Endothelial cell of umbilical vein (primary cell): ENCODE measurements around the gene ITGA8. TPM values are rescaled to one million over a fixed set of nuclear protein-coding genes. Genes with fewer than 3 reads are reported as not detected.

Experiments used
- BruUV-seq: library from RNA; stranded (reverse); fragments of 400-500 nt; replicated peaks from 2 replicates; lab custom pipeline; 2021; lab: Mats Ljungman, UMichigan
- CTCF ChIA-PET: fragments of 300-600, 350-600 bp; sonication (Branson Sonifier 250); formaldehyde crosslinking; loops from one replicate; lab custom pipeline; 2021; ENCODE audit warnings: antibody characterized with exemption, inconsistent platforms; lab: Charles Lee
- POLR2A ChIA-PET: fragments of 300-600, 350-600 bp; sonication (Branson Sonifier 250); formaldehyde crosslinking; loops from one replicate; lab custom pipeline; 2021; ENCODE audit warnings: antibody characterized with exemption, inconsistent platforms; lab: Charles Lee
- DNase-seq: peaks from one replicate; pipeline ENCODE4 v3.0.0-alpha.2; 2011; ENCODE audit warnings: low read depth, low spot score
- FAIRE-seq: peaks from 2 replicates; lab custom pipeline; 2011; peaks lifted over from hg19 to GRCh38; lab: Jason Lieb, UNC
- H2AFZ ChIP-seq: 2 replicates; pipeline ENCODE4 v1.6.0; 2012; ENCODE audit warnings: low read depth, low read length, control low read depth, inconsistent platforms
- H3K27ac ChIP-seq: 2 replicates; pipeline ENCODE4 v1.5.1; 2011; ENCODE audit warnings: low read depth, mild to moderate bottlenecking, control low read depth, low read length, moderate library complexity; ENCODE audit not compliant: insufficient read depth
- H3K27me3 ChIP-seq, 2 experiments: 2 replicates each; pipeline versions ENCODE4 v1.6.0 to v1.6.1; 2011; ENCODE audit warnings: low read length in 2 of 2, mixed read lengths in 1 of 2; ENCODE audit not compliant: control insufficient read depth in 2 of 2, insufficient read depth in 2 of 2
- H3K36me3 ChIP-seq, 2 experiments: 2 replicates in 1 of 2; 3 replicates in 1 of 2; pipeline ENCODE4 v1.5.1; 2011; ENCODE audit warnings: low read length in 2 of 2, mild to moderate bottlenecking in 1 of 2, moderate library complexity in 1 of 2; ENCODE audit not compliant: control insufficient read depth in 2 of 2, insufficient read depth in 2 of 2; ENCODE audit errors: extremely low read depth in 1 of 2
- H3K4me1 ChIP-seq: 3 replicates; pipeline ENCODE4 v1.5.1; 2011; ENCODE audit warnings: mild to moderate bottlenecking, low read length; ENCODE audit not compliant: control insufficient read depth, insufficient read depth; ENCODE audit errors: extremely low read depth
- H3K4me2 ChIP-seq: 2 replicates; pipeline ENCODE4 v1.6.1; 2011; ENCODE audit warnings: low read length, control low read depth, mixed read lengths; ENCODE audit not compliant: insufficient read depth
- H3K4me3 ChIP-seq, 3 experiments: fragments of 200-600 bp in 1 of 3; sonication (generic), shearing (Covaris generic) in 1 of 3; replicated peaks in 1 of 3; 2 replicates each; pipeline ENCODE4 v1.5.1; 2011 to 2016; ENCODE audit warnings: control low read depth in 3 of 3, low read length in 3 of 3, mild to moderate bottlenecking in 2 of 3, inconsistent platforms in 1 of 3, low read depth in 1 of 3, moderate library complexity in 1 of 3; ENCODE audit not compliant: insufficient read depth in 1 of 3
- H3K79me2 ChIP-seq: 2 replicates; pipeline ENCODE4 v1.6.0; 2012; ENCODE audit warnings: low read length, inconsistent platforms; ENCODE audit not compliant: control insufficient read depth, insufficient read depth
- H3K9ac ChIP-seq: replicated peaks from 2 replicates; pipeline ENCODE3; 2011; ENCODE audit warnings: low read length, control low read depth; ENCODE audit not compliant: insufficient read depth; ENCODE audit errors: extremely low read depth
- H3K9me1 ChIP-seq: replicated peaks from 3 replicates; pipeline ENCODE4 v1.6.0; 2011; ENCODE audit warnings: mild to moderate bottlenecking, low read length; ENCODE audit not compliant: control insufficient read depth, insufficient read depth; ENCODE audit errors: extremely low read depth
- H3K9me3 ChIP-seq: replicated peaks from 2 replicates; pipeline ENCODE4 v1.5.1; 2012; ENCODE audit warnings: low read length, inconsistent platforms; ENCODE audit not compliant: control insufficient read depth, insufficient read depth
- H4K20me1 ChIP-seq: replicated peaks from 2 replicates; pipeline ENCODE3; 2011; ENCODE audit warnings: mild to moderate bottlenecking, low read length; ENCODE audit not compliant: control insufficient read depth, insufficient read depth; ENCODE audit errors: extremely low read depth
- EZH2 ChIP-seq: IDR thresholded peaks from 2 replicates; pipeline ENCODE4 v1.6.1; 2012; ENCODE audit warnings: borderline replicate concordance, low read depth, mild to moderate bottlenecking, moderate library complexity, low read length, inconsistent platforms; ENCODE audit not compliant: severe bottlenecking
- FOS ChIP-seq: IDR thresholded peaks from 2 replicates; pipeline ENCODE4 v1.6.1; 2011; ENCODE audit warnings: mild to moderate bottlenecking, low read length, moderate library complexity, borderline replicate concordance; ENCODE audit not compliant: insufficient read depth
- GATA2 ChIP-seq: IDR thresholded peaks from 2 replicates; pipeline ENCODE4 v1.7.0; 2011; ENCODE audit warnings: low read depth, mild to moderate bottlenecking, moderate library complexity, mixed read lengths, low read length; ENCODE audit not compliant: insufficient read length, insufficient read depth
- JUN ChIP-seq: IDR thresholded peaks from 2 replicates; pipeline ENCODE4 v1.6.1; 2011; ENCODE audit warnings: borderline replicate concordance, low read depth; ENCODE audit not compliant: insufficient read length, insufficient read depth
- MYC ChIP-seq: IDR thresholded peaks from one replicate; pipeline ENCODE4 v1.6.1; 2011; ENCODE audit warnings: mild to moderate bottlenecking, low read depth, low read length
- POLR2A ChIP-seq: IDR thresholded peaks from 2 replicates; pipeline ENCODE4 v1.6.1; 2012; ENCODE audit warnings: low read depth, mild to moderate bottlenecking, control low read depth, low read length
- POLR2AphosphoS5 ChIP-seq: IDR thresholded peaks from 2 replicates; pipeline ENCODE4 v1.6.1; 2012; ENCODE audit warnings: low read depth, mild to moderate bottlenecking, control low read depth, low read length, moderate library complexity; ENCODE audit not compliant: insufficient read depth
- dilution Hi-C: fragments of 300-500 bp; cut with MboI; formaldehyde crosslinking; loops from one replicate; pipeline ENCODE4 v1.15.0; 2019; ENCODE audit warnings: low sequenced_read_pairs; ENCODE audit not compliant: extremely low pct_ligation_motif_present
- intact Hi-C: fragments of 100-400 bp; cut with micrococcal nuclease; formaldehyde crosslinking; loops from one replicate; pipeline ENCODE4 v1.10.0; 2022
- polyA plus RNA-seq, 4 experiments: library from polyadenylated mRNA; depleted of rRNA in 3 of 4; stranded (reverse) in 3 of 4; unstranded in 1 of 4; fragments of >200 nt; gene quantifications; 2 replicates each; pipeline versions ENCODE4 v1.2.1 to v1.2.3, GENCODE V29; 2011 to 2012; ENCODE audit warnings: missing spikeins in 1 of 4
- total RNA-seq: library from RNA; stranded (reverse); gene quantifications from 2 replicates; pipeline ENCODE4 v1.2.3, GENCODE V29; 2021
- TF ChIP-seq, protein P1 (sequence below): IDR thresholded peaks from 2 replicates; pipeline ENCODE4 v1.6.1; 2011; ENCODE audit not compliant: insufficient read depth, insufficient read length
- TF ChIP-seq, protein P2 (sequence below), 2 donors: IDR thresholded peaks; 1 replicate in 1 of 2; 2 replicates in 1 of 2; pipeline ENCODE4 v1.5.1; 2011; ENCODE audit warnings: low read length in 2 of 2, mild to moderate bottlenecking in 2 of 2, moderate library complexity in 2 of 2, control low read depth in 1 of 2, inconsistent platforms in 1 of 2, low read depth in 1 of 2; ENCODE audit not compliant: insufficient read depth in 1 of 2; ENCODE audit errors: extremely low read depth in 1 of 2

ITGA8 gene
- total and polyA plus RNA-seq, 2 donors (not counting 3 experiments of a cell fraction or from before 2014, with no cell fraction given), result 0.04 to 0.40 TPM

DNA sequence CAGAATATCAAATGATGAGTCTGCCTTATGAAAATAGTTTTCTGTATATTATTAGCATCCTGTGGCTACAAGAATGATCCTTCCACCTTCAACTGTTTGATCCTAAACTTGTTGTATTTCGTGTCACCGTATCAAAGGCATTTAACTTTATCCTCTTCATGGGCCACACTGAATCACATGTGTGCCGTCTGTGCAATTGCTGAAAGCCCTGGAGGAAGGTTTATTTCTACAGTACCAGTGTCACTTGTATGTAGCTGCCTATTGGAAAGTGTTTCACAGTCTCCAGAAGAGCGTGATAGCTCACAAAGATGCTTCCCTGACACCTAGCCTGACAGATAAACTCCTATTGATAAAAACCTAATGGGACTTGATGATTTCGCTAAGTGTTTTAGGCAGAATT lies 94.5 kb downstream of the ITGA8 start:
- FAIRE-seq, result no peak
- no peak overlapping the region for H3K4me2 ChIP-seq
- peaks cover 18% of the 10 kb centered on the region for H3K4me1 ChIP-seq
- H3K9ac ChIP-seq, result no peak overlapping the region
- DNase-seq, result no peak
- H3K27ac ChIP-seq, result no peak overlapping the region
- H3K9me1 ChIP-seq, result no peaks in the 10 kb centered on the region
- H3K36me3 ChIP-seq, result no peaks in the 10 kb centered on the region
- dilution Hi-C loops (no loop called here), intact Hi-C loops (no loop called here)
- no peaks in the 10 kb centered on the region for H3K9me3 ChIP-seq
- no peak for TF ChIP-seq POLR2AphosphoS5
- no peak for TF ChIP-seq FOS
- TF ChIP-seq, protein P1, sequence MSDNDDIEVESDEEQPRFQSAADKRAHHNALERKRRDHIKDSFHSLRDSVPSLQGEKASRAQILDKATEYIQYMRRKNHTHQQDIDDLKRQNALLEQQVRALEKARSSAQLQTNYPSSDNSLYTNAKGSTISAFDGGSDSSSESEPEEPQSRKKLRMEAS, result no peak
- TF ChIP-seq, protein P2, sequence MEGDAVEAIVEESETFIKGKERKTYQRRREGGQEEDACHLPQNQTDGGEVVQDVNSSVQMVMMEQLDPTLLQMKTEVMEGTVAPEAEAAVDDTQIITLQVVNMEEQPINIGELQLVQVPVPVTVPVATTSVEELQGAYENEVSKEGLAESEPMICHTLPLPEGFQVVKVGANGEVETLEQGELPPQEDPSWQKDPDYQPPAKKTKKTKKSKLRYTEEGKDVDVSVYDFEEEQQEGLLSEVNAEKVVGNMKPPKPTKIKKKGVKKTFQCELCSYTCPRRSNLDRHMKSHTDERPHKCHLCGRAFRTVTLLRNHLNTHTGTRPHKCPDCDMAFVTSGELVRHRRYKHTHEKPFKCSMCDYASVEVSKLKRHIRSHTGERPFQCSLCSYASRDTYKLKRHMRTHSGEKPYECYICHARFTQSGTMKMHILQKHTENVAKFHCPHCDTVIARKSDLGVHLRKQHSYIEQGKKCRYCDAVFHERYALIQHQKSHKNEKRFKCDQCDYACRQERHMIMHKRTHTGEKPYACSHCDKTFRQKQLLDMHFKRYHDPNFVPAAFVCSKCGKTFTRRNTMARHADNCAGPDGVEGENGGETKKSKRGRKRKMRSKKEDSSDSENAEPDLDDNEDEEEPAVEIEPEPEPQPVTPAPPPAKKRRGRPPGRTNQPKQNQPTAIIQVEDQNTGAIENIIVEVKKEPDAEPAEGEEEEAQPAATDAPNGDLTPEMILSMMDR (IDR thresholded peaks at IDR 0.05; ENCODE audit: extremely low read depth in 1 of 2, insufficient read depth in 1 of 2, low read depth in 1 of 2, low read length in 2 of 2), result no peak
- TF ChIP-seq JUN, result no peak
- no peak for TF ChIP-seq MYC
- TF ChIP-seq POLR2A, result no peak
- TF ChIP-seq EZH2, result no peak
- no peak for TF ChIP-seq GATA2
- H2AFZ ChIP-seq, result no peak overlapping the region
- BruUV-seq, result no TSS peak
- no peak overlapping the region for H3K4me3 ChIP-seq
- no peaks in the 10 kb centered on the region for H4K20me1 ChIP-seq
- CTCF ChIA-PET, result no interaction called here
- H3K79me2 ChIP-seq, result no peaks in the 10 kb centered on the region
- no peaks in the 10 kb centered on the region for H3K27me3 ChIP-seq
- POLR2A ChIA-PET, result no interaction called here
